ENCODE data around the gene TTC21B. TPM values are rescaled to one million over a fixed set of nuclear protein-coding genes. Genes with fewer than 3 reads are reported as not detected.

TTC21B gene
- total and polyA plus RNA-seq, 2 of the 8 experiments (the other 6 are each of a cell fraction or from before 2014, with no cell fraction given) = 6.9 to 20.8 TPM

DNA sequence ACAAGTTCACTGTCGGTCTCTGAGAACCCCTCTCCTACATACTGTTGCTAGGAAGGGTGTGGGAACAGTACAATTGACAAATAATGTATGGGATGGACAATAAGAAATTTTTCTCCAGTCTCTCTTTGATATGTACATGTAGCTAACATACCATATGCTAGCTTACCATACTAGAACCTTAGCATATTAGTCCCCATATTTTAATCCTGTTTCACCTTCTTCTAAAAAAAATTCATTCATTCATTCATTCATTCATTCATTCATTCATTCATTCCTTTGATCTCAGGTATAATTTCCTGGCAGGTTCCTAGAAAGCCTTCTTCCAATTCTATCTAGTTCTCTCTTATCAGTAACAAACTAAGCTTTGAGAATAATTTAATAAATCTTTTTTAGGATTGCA is 62.2 kb downstream of the TTC21B start:
- no peak for FAIRE-seq
- Histone ChIP-seq H3K4me2 (ENCODE audit: insufficient read depth in 1 of 2, low read depth in 2 of 2, low read length in 2 of 2) (no peak overlapping the region), H3K27me3 (replicated peaks in 1 of 4; ENCODE audit: control insufficient read depth in 3 of 4, extremely low read depth in 1 of 4, insufficient read depth in 3 of 4, low read length in 3 of 4) (no peaks in the 10 kb centered on the region), H2AK5ac (ENCODE audit: low read depth, low read length) (no peak overlapping the region), H3K4ac (replicated peaks; ENCODE audit: insufficient read length, low read depth, low read length) (no peak overlapping the region), H3K18ac (ENCODE audit: extremely low read depth, low read length) (no peak overlapping the region), H3K9me3 (ENCODE audit: insufficient read depth in 2 of 2, low read depth in 1 of 2, low read length in 1 of 2) (no peaks in the 10 kb centered on the region), H3K23me2 (ENCODE audit: low read depth, low read length) (no peaks in the 10 kb centered on the region), H2AFZ (ENCODE audit: low read length) (no peak overlapping the region), H3K14ac (ENCODE audit: insufficient read length) (no peak overlapping the region), H3K4me1 (replicated peaks in 1 of 4; ENCODE audit: control insufficient read depth in 3 of 4, insufficient read depth in 4 of 4, low read length in 3 of 4) (no peaks in the 10 kb centered on the region), H3K79me1 (ENCODE audit: low read depth, low read length) (no peaks in the 10 kb centered on the region), H3K23ac (ENCODE audit: insufficient read length) (no peak overlapping the region), H4K5ac (ENCODE audit: insufficient read length, low read depth, low read length) (no peak overlapping the region), H4K91ac (replicated peaks; ENCODE audit: insufficient read length, low read length) (no peak overlapping the region), H3K79me2 (ENCODE audit: control insufficient read depth in 1 of 2, insufficient read depth in 2 of 2, low read length in 2 of 2) (no peaks in the 10 kb centered on the region), H3K56ac (replicated peaks; ENCODE audit: insufficient read length, low read depth, low read length) (no peak overlapping the region), H4K8ac (ENCODE audit: extremely low read depth, insufficient read depth, low read length) (no peak overlapping the region), H3K36me3 (ENCODE audit: control insufficient read depth in 2 of 4, insufficient read depth in 4 of 4, low read length in 3 of 4) (peaks cover 0 to 39% (median 5%) of the 10 kb centered on the region in 4 experiments; a peak in 4 of 8 replicates), H2BK15ac (ENCODE audit: low read length) (no peak overlapping the region), H2BK12ac (ENCODE audit: low read depth, low read length) (no peak overlapping the region), H2BK120ac (replicated peaks; ENCODE audit: low read depth, low read length) (no peak overlapping the region), H2BK5ac (ENCODE audit: low read depth, low read length) (no peak overlapping the region), H3K27ac (ENCODE audit: low read depth, low read length) (no peak overlapping the region), H2BK20ac (ENCODE audit: low read length) (no peak overlapping the region), H4K20me1 (replicated peaks in 1 of 2; ENCODE audit: control insufficient read depth in 1 of 2, insufficient read depth in 2 of 2, low read length in 2 of 2) (no peaks in the 10 kb centered on the region), H3K4me3 (ENCODE audit: extremely low read depth in 1 of 4, insufficient read depth in 2 of 4, low read depth in 3 of 4, low read length in 4 of 4) (no peak overlapping the region), H3K9ac (replicated peaks in 1 of 4; ENCODE audit: extremely low read depth in 1 of 4, low read depth in 3 of 4, low read length in 3 of 4) (no peak overlapping the region)
- no peak for DNase-seq (ENCODE audit: low read depth in 1 of 2, low spot score in 2 of 2)
- CTCF ChIA-PET (ENCODE audit: partially characterized antibody) = interaction anchor here (1.1 to 2.2 kb wide), 3 partner anchors 9 to 17 kb away, joined by 3 to 5 read pairs (median 5); no protein-coding TSS in a partner anchor
- POLR2A ChIA-PET (ENCODE audit: partially characterized antibody) = no interaction called here
- 94% methylated on average over 1 of the region's 1 CpG; no CpG with 5 or more reads in 1 of the 2 experiments for WGBS, 2 experiments (ENCODE audit: extremely low coverage in 1 of 2, insufficient coverage in 1 of 2, insufficient read length in 1 of 2, insufficient replicate concordance in 2 of 2, low coverage in 1 of 2, low lambda C conversion rate in 2 of 2, missing lambda C conversion rate in 1 of 2)
- TF ChIP-seq SP1 (IDR thresholded peaks at IDR 0.05; ENCODE audit: low read depth, low read length) = no peak
- no peak for TF ChIP-seq CEBPB (IDR thresholded peaks at IDR 0.05; ENCODE audit: low read depth, low read length)
- no peak for TF ChIP-seq MAX (IDR thresholded peaks at IDR 0.05)
- TF ChIP-seq TAF7 (optimal IDR thresholded peaks at IDR 0.05; ENCODE audit: borderline replicate concordance, low read depth, low read length) = no peak
- TF ChIP-seq POLR2AphosphoS5 (IDR thresholded peaks at IDR 0.05; ENCODE audit: low read depth, low read length) = no peak
- TF ChIP-seq NANOG (IDR thresholded peaks at IDR 0.05; ENCODE audit: insufficient read depth, low read depth, low read length, poor library complexity, severe bottlenecking) = no peak
- TF ChIP-seq EGR1 (IDR thresholded peaks at IDR 0.05; ENCODE audit: borderline replicate concordance, low read depth, low read length) = no peak
- TF ChIP-seq POLR2A (IDR thresholded peaks at IDR 0.05; ENCODE audit: control extremely low read depth in 1 of 2, low read depth in 2 of 2, low read length in 2 of 2) = no peak
- TF ChIP-seq POU5F1 (IDR thresholded peaks at IDR 0.05; ENCODE audit: low read depth, low read length) = no peak
- no peak for TF ChIP-seq E2F6 (IDR thresholded peaks at IDR 0.05)
- no peak for TF ChIP-seq CREB1 (IDR thresholded peaks at IDR 0.05)
- TF ChIP-seq, protein P1, sequence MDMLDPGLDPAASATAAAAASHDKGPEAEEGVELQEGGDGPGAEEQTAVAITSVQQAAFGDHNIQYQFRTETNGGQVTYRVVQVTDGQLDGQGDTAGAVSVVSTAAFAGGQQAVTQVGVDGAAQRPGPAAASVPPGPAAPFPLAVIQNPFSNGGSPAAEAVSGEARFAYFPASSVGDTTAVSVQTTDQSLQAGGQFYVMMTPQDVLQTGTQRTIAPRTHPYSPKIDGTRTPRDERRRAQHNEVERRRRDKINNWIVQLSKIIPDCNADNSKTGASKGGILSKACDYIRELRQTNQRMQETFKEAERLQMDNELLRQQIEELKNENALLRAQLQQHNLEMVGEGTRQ (IDR thresholded peaks at IDR 0.05; ENCODE audit: low read length) = no peak
- TF ChIP-seq SP4 (IDR thresholded peaks at IDR 0.05; ENCODE audit: low read length) = no peak
- no peak for TF ChIP-seq SIRT6 (IDR thresholded peaks at IDR 0.05; ENCODE audit: low read length)
- TF ChIP-seq FOSL1 (IDR thresholded peaks at IDR 0.05; ENCODE audit: insufficient read depth, low read depth, low read length) = no peak
